Prostate gland (tissue), 2 donors: ENCODE data around the gene G6PC2. TPM values are rescaled to one million over a fixed set of nuclear protein-coding genes. Genes with fewer than 3 reads are reported as not detected.
A peak's percentile ranks its signal among the peaks of the same experiment; 100 is the strongest.

Experiments
- DNase-seq: peaks from one replicate; pipeline ENCODE4 v3.0.0-alpha.2; 2019; ENCODE audit warnings: low spot score
- H3K27ac ChIP-seq, 2 donors: fragments of 200-600 bp; sonication (generic); 2 replicates each; pipeline ENCODE4 v1.5.1; 2017 to 2019
- H3K27me3 ChIP-seq: fragments of 200-600 bp; sonication (generic); replicated peaks from 2 replicates; pipeline ENCODE4 v1.5.1; 2019; ENCODE audit not compliant: insufficient read depth
- H3K36me3 ChIP-seq, 2 donors: fragments of 200-600 bp; sonication (generic); 1 replicate in 1 of 2; 2 replicates in 1 of 2; pipeline versions ENCODE4 v1.5.1 to v1.8.1; 2017 to 2019
- H3K4me1 ChIP-seq: fragments of 200-600 bp; sonication (generic); replicated peaks from 2 replicates; pipeline ENCODE4 v1.5.1; 2019
- H3K4me3 ChIP-seq, 2 donors: fragments of 200-600 bp; sonication (generic); 2 replicates each; pipeline ENCODE4 v1.5.1; 2017 to 2019
- H3K9me3 ChIP-seq: fragments of 200-600 bp; sonication (generic); 2 replicates; pipeline ENCODE4 v1.5.1; 2017
- POLR2A ChIP-seq: fragments of 450-650 bp; IDR thresholded peaks from one replicate; pipeline ENCODE4 v1.6.1; 2016; ENCODE audit warnings: antibody characterized with exemption, mild to moderate bottlenecking
- POLR2AphosphoS5 ChIP-seq: sonication (generic); formaldehyde crosslinking; IDR thresholded peaks from one replicate; pipeline ENCODE4 v1.6.1; 2017; ENCODE audit warnings: antibody characterized with exemption
- WGBS: methylation state at CpG from one replicate; pipeline ENCODE4 v1.1.5; 2018; 5-methylcytosine and 5-hydroxymethylcytosine counted together
- intact Hi-C: fragments of 100-400 bp; cut with DNase I; formaldehyde crosslinking; loops from one replicate; pipeline ENCODE4 v1.14.2; 2022
- total RNA-seq, 2 donors: library from RNA; depleted of rRNA; stranded (reverse); fragments of >200 nt; gene quantifications; one replicate each; pipeline ENCODE4 v1.1.0, GENCODE V29; 2016
- TF ChIP-seq, protein P1 (sequence below), 4 experiments: fragments of 200-600 bp in 2 of 4; fragments of 450-650 bp in 2 of 4; sonication (generic) in 2 of 4; IDR thresholded peaks; 1 replicate in 3 of 4; 2 replicates in 1 of 4; pipeline ENCODE4 v1.5.1; 2016 to 2019; ENCODE audit warnings: antibody characterized with exemption in 4 of 4, mild to moderate bottlenecking in 2 of 4, moderate library complexity in 2 of 4

Gene G6PC2
- total RNA-seq, 2 donors from 2014 or later, result not detected

DNA sequence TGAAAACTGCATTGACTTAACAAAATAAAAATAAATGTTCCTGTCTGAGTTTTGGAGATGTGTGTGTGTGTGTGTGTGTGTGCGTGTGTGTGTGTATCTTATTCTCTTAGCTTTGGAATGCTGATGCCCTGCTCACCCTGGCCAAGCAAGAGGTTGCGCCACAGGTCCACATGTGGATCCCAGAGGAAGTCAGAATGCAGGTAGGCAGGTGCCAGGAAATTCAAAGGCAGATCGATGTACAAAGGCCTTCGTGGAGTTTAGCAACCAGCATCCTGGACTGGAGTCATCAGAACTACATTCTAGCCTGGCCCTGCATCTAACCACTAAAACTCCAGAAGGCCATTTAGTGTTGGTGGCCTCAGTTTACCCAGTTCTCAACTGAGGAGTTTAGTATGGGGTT is 12.4 kb downstream of the G6PC2 start:
- TF ChIP-seq POLR2A (no peak), POLR2AphosphoS5 (no peak)
- TF ChIP-seq, protein P1, sequence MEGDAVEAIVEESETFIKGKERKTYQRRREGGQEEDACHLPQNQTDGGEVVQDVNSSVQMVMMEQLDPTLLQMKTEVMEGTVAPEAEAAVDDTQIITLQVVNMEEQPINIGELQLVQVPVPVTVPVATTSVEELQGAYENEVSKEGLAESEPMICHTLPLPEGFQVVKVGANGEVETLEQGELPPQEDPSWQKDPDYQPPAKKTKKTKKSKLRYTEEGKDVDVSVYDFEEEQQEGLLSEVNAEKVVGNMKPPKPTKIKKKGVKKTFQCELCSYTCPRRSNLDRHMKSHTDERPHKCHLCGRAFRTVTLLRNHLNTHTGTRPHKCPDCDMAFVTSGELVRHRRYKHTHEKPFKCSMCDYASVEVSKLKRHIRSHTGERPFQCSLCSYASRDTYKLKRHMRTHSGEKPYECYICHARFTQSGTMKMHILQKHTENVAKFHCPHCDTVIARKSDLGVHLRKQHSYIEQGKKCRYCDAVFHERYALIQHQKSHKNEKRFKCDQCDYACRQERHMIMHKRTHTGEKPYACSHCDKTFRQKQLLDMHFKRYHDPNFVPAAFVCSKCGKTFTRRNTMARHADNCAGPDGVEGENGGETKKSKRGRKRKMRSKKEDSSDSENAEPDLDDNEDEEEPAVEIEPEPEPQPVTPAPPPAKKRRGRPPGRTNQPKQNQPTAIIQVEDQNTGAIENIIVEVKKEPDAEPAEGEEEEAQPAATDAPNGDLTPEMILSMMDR (IDR thresholded peaks at IDR 0.05), result no peak
- Histone ChIP-seq H3K27me3 (no peaks in the 10 kb centered on the region), H3K9me3 (no peaks in the 10 kb centered on the region), H3K4me1 (no peaks in the 10 kb centered on the region), H3K27ac (no peak overlapping the region), H3K4me3 (no peak overlapping the region), H3K36me3 (no peaks in the 10 kb centered on the region)
- 84% methylated on average over 4 of the region's 4 CpGs for WGBS
- intact Hi-C loops, result no loop called here
- no peak for DNase-seq

DNA sequence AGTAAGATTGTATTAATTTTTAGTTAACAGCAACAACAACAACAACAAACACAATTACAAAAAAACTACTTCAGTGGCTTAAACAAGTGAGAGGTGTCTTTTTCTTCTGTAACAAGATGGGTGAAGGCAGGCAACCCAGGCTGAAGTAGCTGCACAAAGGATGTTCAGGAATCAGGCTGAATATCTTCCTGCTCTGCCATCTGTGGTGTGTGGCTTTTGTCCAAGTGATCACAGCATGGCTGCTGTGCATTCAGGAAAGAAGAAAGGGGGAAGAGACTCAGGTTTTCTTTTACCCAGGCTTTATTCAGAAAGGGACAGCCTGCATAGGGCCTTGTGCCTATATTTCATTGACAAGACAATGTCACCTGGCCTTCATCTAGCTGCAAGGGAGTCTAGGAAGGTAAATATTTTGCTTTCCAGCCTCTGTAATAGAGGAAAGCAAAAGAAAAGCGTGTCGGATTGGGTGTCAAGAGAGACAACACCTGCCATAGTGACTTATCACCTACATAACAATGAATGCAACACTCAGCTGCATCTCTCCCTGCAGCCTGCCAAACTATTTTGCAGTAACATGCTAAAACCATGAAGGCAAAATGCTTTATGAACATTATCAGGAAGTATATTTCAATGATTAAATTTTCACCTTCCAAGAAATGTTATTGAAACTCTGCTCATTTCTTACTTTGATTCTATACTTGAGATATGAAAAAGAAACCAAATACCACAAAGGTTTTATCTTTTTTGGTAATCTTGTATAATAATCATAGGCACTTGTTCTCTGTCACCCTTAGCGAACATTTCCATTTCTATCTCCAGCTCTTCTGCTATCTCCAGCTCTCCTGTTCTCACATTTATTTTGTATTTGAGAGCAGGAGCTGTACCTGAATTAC is 14.6 kb downstream of the G6PC2 start:
- H3K4me1 ChIP-seq, result no peaks in the 10 kb centered on the region
- DNase-seq, result no peak
- 96% methylated on average over 3 of the region's 3 CpGs for WGBS
- intact Hi-C loops, result loop anchor here (5.0 kb wide), 1 partner anchor 568 kb away; no protein-coding TSS in a partner anchor
- TF ChIP-seq POLR2AphosphoS5 (no peak), POLR2A (no peak)
- TF ChIP-seq, protein P1 (IDR thresholded peaks at IDR 0.05), result no peak
- no peak overlapping the region for H3K27ac ChIP-seq
- no peaks in the 10 kb centered on the region for H3K27me3 ChIP-seq
- no peaks in the 10 kb centered on the region for H3K36me3 ChIP-seq
- H3K4me3 ChIP-seq, result no peak overlapping the region
- H3K9me3 ChIP-seq, result no peaks in the 10 kb centered on the region

DNA sequence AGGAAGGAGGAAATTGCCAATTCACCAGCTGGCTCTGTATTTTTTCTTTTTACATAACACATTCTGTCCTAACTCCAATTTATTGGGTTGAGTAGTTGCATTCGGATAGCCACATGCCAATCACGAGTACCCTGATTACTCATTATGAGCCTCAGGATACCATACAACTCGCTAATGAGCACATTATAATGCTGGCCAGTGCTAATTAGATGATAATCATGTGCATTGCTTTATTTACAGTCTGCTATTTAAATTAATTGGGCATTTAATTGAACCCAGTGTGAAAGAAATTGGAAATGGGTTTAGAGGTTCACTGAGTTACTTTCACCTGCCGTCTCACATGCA is 15.2 kb downstream of the G6PC2 start:
- no peaks in the 10 kb centered on the region for H3K4me1 ChIP-seq
- TF ChIP-seq, protein P1 (IDR thresholded peaks at IDR 0.05), result no peak
- no peak for TF ChIP-seq POLR2AphosphoS5
- no peak for TF ChIP-seq POLR2A
- intact Hi-C loops, result loop anchor here (5.0 kb wide), 1 partner anchor 569 kb away; no protein-coding TSS in a partner anchor
- 93% methylated on average over 4 of the region's 4 CpGs for WGBS
- no peaks in the 10 kb centered on the region for H3K36me3 ChIP-seq
- H3K27ac ChIP-seq, result no peak overlapping the region
- H3K4me3 ChIP-seq, result no peak overlapping the region
- no peaks in the 10 kb centered on the region for H3K9me3 ChIP-seq
- no peak for DNase-seq
- no peaks in the 10 kb centered on the region for H3K27me3 ChIP-seq

DNA sequence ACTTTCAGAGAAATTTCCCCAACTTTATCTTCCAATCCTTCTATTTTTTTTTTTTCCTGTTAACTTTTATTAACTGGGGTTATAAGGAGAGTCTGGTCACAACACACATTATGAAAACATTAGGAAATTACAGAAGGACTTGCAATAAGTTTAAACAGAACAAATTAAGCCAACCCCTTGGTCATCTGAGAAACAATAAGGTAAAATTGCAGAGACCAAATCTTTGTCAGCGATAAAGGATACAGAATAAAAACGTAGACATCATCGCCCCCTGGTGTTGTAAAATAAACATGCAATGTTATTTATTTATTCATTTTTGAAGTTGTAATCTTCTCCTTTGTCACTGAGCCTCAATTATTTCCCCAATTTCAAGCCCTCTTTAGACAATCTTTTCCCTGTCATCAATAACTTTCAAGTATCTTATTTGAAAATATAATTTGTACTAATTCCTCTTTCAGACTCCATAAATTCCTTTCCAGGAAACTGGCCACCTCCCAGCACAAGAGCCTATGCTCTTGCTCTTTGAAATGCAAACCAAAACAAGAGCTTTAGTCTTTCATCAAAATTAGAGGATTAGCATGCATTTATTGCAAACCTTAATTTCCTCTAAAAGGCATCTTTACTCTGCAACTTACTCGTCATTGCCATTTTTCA is 19.5 kb downstream of the G6PC2 start:
- no peak overlapping the region for H3K27ac ChIP-seq
- H3K27me3 ChIP-seq, result no peaks in the 10 kb centered on the region
- TF ChIP-seq POLR2A (no peak), POLR2AphosphoS5 (no peak)
- TF ChIP-seq, protein P1 (IDR thresholded peaks at IDR 0.05), result peak; percentile 31 to 71 (median 66)
- DNase-seq, result no peak
- H3K4me1 ChIP-seq, result no peaks in the 10 kb centered on the region
- WGBS, result 25% methylated on average over 4 of the region's 4 CpGs
- intact Hi-C loops, result loop anchor here (10.0 kb wide), 1 partner anchor 796 kb away; no protein-coding TSS in a partner anchor
- H3K36me3 ChIP-seq, result no peaks in the 10 kb centered on the region
- no peaks in the 10 kb centered on the region for H3K9me3 ChIP-seq
- H3K4me3 ChIP-seq, result no peak overlapping the region
